HEK293 (cell line): ENCODE results near the gene KDM4C.

Experiments
- BCL11B ChIP-seq: fragments of 450-650 bp; formaldehyde crosslinking; IDR thresholded peaks from 2 replicates; pipeline ENCODE4 v1.5.1; 2016; ENCODE audit warnings: low read depth, missing biosample characterization, missing genetic modification characterization
- FEZF1 ChIP-seq: fragments of 450-650 bp; formaldehyde crosslinking; IDR thresholded peaks from 2 replicates; pipeline ENCODE4 v1.5.1; 2016; ENCODE audit warnings: missing biosample characterization, missing genetic modification characterization
- GLI2 ChIP-seq: fragments of 450-650 bp; formaldehyde crosslinking; IDR thresholded peaks from 2 replicates; pipeline ENCODE4; 2017; ENCODE audit warnings: missing biosample characterization, missing genetic modification characterization, low read depth, borderline replicate concordance
- REPIN1 ChIP-seq: fragments of 450-650 bp; formaldehyde crosslinking; IDR thresholded peaks from 2 replicates; pipeline ENCODE4 v1.5.1; 2017; ENCODE audit warnings: missing biosample characterization, missing genetic modification characterization, low read depth
- SCRT1 ChIP-seq: fragments of 450-650 bp; formaldehyde crosslinking; IDR thresholded peaks from 2 replicates; pipeline ENCODE4 v1.5.1; 2016; ENCODE audit warnings: missing biosample characterization, missing genetic modification characterization, borderline replicate concordance
- ZBTB1 ChIP-seq: fragments of 450-650 bp; formaldehyde crosslinking; IDR thresholded peaks from 2 replicates; pipeline ENCODE4 v1.5.1; 2016; ENCODE audit warnings: missing biosample characterization, missing genetic modification characterization
- ZFHX2 ChIP-seq: fragments of 450-650 bp; formaldehyde crosslinking; conservative IDR thresholded peaks from 2 replicates; pipeline ENCODE4 v1.5.1; 2016; ENCODE audit warnings: missing biosample characterization, missing genetic modification characterization
- ZFP3 ChIP-seq: fragments of 450-650 bp; formaldehyde crosslinking; IDR thresholded peaks from 2 replicates; pipeline ENCODE4 v1.5.1; 2016; ENCODE audit warnings: low read depth, missing biosample characterization, missing genetic modification characterization
- ZNF10 ChIP-seq: fragments of 450-650 bp; formaldehyde crosslinking; IDR thresholded peaks from 2 replicates; pipeline ENCODE4 v1.5.1; 2017; ENCODE audit warnings: missing biosample characterization, missing genetic modification characterization
- ZNF157 ChIP-seq: fragments of 450-650 bp; formaldehyde crosslinking; IDR thresholded peaks from 2 replicates; pipeline ENCODE4 v1.5.1; 2016; ENCODE audit warnings: missing biosample characterization, missing genetic modification characterization
- ZNF169 ChIP-seq: fragments of 450-650 bp; formaldehyde crosslinking; IDR thresholded peaks from 2 replicates; pipeline ENCODE4 v1.5.1; 2016; ENCODE audit warnings: missing biosample characterization, missing genetic modification characterization
- ZNF19 ChIP-seq: fragments of 450-650 bp; formaldehyde crosslinking; IDR thresholded peaks from 2 replicates; pipeline ENCODE4; 2016; ENCODE audit warnings: missing biosample characterization, missing genetic modification characterization, low read depth
- ZNF223 ChIP-seq: fragments of 450-650 bp; formaldehyde crosslinking; IDR thresholded peaks from 2 replicates; pipeline ENCODE4 v1.5.1; 2016; ENCODE audit warnings: missing biosample characterization, missing genetic modification characterization
- ZNF266 ChIP-seq: fragments of 450-650 bp; formaldehyde crosslinking; IDR thresholded peaks from 2 replicates; pipeline ENCODE4 v1.5.1; 2016; ENCODE audit warnings: missing biosample characterization, missing genetic modification characterization, low read depth
- ZNF311 ChIP-seq: fragments of 450-650 bp; formaldehyde crosslinking; IDR thresholded peaks from 2 replicates; pipeline ENCODE4 v1.5.1; 2017; ENCODE audit warnings: missing biosample characterization, missing genetic modification characterization, borderline replicate concordance
- ZNF341 ChIP-seq: fragments of 450-650 bp; formaldehyde crosslinking; IDR thresholded peaks from 2 replicates; pipeline ENCODE4; 2016; ENCODE audit warnings: low read depth, missing biosample characterization, missing genetic modification characterization
- ZNF473 ChIP-seq: fragments of 450-650 bp; formaldehyde crosslinking; IDR thresholded peaks from 2 replicates; pipeline ENCODE4 v1.5.1; 2017; ENCODE audit warnings: missing biosample characterization, missing genetic modification characterization
- ZNF530 ChIP-seq: fragments of 450-650 bp; formaldehyde crosslinking; IDR thresholded peaks from 2 replicates; pipeline ENCODE4 v1.5.1; 2016; ENCODE audit warnings: low read depth, missing biosample characterization, missing genetic modification characterization
- ZNF549 ChIP-seq: fragments of 450-650 bp; IDR thresholded peaks from 2 replicates; pipeline ENCODE4 v1.5.1; 2018; ENCODE audit warnings: missing biosample characterization, missing genetic modification characterization, mild to moderate bottlenecking, inconsistent platforms, moderate library complexity
- ZNF555 ChIP-seq: fragments of 450-650 bp; formaldehyde crosslinking; conservative IDR thresholded peaks from 2 replicates; pipeline ENCODE4 v1.5.1; 2017; ENCODE audit warnings: missing biosample characterization, mild to moderate bottlenecking, missing genetic modification characterization, inconsistent platforms
- ZNF560 ChIP-seq: fragments of 450-650 bp; formaldehyde crosslinking; IDR thresholded peaks from 2 replicates; pipeline ENCODE4 v1.5.1; 2017; ENCODE audit warnings: missing biosample characterization, missing genetic modification characterization, borderline replicate concordance
- ZNF610 ChIP-seq: fragments of 450-650 bp; formaldehyde crosslinking; IDR thresholded peaks from 2 replicates; pipeline ENCODE4 v1.5.1; 2016; ENCODE audit warnings: missing biosample characterization, missing genetic modification characterization, borderline replicate concordance
- ZNF629 ChIP-seq: fragments of 450-650 bp; formaldehyde crosslinking; IDR thresholded peaks from 2 replicates; pipeline ENCODE4 v1.5.1; 2017; ENCODE audit warnings: missing biosample characterization, missing genetic modification characterization
- ZNF660 ChIP-seq: fragments of 450-650 bp; IDR thresholded peaks from 2 replicates; pipeline ENCODE4 v1.5.1; 2018; ENCODE audit warnings: missing biosample characterization, mild to moderate bottlenecking, missing genetic modification characterization
- ZNF792 ChIP-seq: fragments of 450-650 bp; formaldehyde crosslinking; IDR thresholded peaks from 2 replicates; pipeline ENCODE4 v1.5.1; 2016; ENCODE audit warnings: missing biosample characterization, missing genetic modification characterization
- ZNF830 ChIP-seq: fragments of 450-650 bp; IDR thresholded peaks from 2 replicates; pipeline ENCODE4 v1.5.0; 2018; ENCODE audit warnings: missing biosample characterization, missing genetic modification characterization, low read depth, mild to moderate bottlenecking, moderate library complexity
- TF ChIP-seq, protein P1 (sequence below): fragments of 450-650 bp; formaldehyde crosslinking; IDR thresholded peaks from 2 replicates; pipeline ENCODE4 v1.5.1; 2016; ENCODE audit warnings: missing biosample characterization, missing genetic modification characterization
- TF ChIP-seq, protein P2 (sequence below): fragments of 450-650 bp; formaldehyde crosslinking; optimal IDR thresholded peaks from 2 replicates; pipeline ENCODE3; 2016; ENCODE audit warnings: missing biosample characterization, mild to moderate bottlenecking, missing genetic modification characterization
- TF ChIP-seq, protein P3 (sequence below): fragments of 450-650 bp; formaldehyde crosslinking; IDR thresholded peaks from 2 replicates; pipeline ENCODE4 v1.5.1; 2016; ENCODE audit warnings: missing biosample characterization, missing genetic modification characterization
- TF ChIP-seq, protein P4 (sequence below): fragments of 450-650 bp; formaldehyde crosslinking; IDR thresholded peaks from 2 replicates; pipeline ENCODE4 v1.5.1; 2017; ENCODE audit warnings: missing biosample characterization, missing genetic modification characterization
- TF ChIP-seq, protein P5 (sequence below): fragments of 450-650 bp; IDR thresholded peaks from 2 replicates; pipeline ENCODE4 v1.5.1; 2018; ENCODE audit warnings: missing biosample characterization, missing genetic modification characterization
- TF ChIP-seq, protein P6 (sequence below): fragments of 450-650 bp; formaldehyde crosslinking; IDR thresholded peaks from 2 replicates; pipeline ENCODE4 v1.5.1; 2016; ENCODE audit warnings: missing biosample characterization, missing genetic modification characterization

Gene KDM4C

DNA sequence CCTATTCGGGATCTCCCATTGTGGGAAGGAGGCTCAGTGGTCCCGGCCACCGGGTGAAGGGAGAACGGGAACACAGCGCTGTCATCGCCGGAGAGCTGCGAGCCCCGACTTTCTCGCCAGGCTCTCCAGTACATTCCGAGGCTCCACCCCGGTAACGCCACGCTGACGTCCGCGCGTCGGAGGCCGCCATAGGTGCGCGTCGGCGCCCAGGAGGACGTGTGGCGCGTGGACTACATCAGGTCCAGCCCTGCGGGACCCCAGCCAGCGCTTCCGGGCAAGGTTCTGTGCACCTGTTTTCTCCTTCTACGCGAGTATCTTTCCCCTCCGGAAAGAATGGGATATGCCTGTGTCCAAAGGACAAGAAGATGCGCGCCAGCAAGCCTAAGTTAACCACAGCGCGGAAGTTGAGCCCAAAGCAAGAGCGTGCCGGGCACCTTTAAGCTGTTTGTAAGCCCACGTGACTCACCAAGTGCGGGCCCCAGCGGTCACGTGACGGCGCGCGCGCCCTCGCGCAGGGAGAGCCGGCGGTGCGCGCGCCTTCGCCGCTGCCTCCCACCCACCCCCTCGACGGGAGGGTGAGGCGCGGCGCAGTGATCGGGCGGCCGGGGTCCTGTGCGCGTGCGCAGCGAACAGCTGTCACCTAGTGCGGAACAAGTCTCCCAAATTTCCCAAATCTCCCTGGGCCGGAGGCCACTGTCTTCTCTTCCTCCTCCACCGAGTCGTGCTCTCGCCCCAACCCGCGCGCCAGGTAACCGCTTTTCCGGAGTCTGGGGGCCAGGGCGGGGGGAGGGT, at the start of gene KDM4C (continued):
- TF ChIP-seq, protein P1, sequence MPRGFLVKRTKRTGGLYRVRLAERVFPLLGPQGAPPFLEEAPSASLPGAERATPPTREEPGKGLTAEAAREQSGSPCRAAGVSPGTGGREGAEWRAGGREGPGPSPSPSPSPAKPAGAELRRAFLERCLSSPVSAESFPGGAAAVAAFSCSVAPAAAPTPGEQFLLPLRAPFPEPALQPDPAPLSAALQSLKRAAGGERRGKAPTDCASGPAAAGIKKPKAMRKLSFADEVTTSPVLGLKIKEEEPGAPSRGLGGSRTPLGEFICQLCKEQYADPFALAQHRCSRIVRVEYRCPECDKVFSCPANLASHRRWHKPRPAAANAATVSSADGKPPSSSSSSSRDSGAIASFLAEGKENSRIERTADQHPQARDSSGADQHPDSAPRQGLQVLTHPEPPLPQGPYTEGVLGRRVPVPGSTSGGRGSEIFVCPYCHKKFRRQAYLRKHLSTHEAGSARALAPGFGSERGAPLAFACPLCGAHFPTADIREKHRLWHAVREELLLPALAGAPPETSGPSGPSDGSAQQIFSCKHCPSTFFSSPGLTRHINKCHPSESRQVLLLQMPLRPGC (tag by site-specific recombination) = peak; percentile 54; the same call in 1 of the 2 replicates
- TF ChIP-seq ZNF629 (tag by site-specific recombination) (peak; percentile 73), ZNF341 (tag by site-specific recombination) (no peak), ZNF660 (tag by site-specific recombination) (0 out of 2 replicates have a peak, but pooled peaks have one; percentile 15), ZNF530 (tag by site-specific recombination) (no peak), ZNF311 (tag by site-specific recombination) (no peak), ZNF157 (tag by site-specific recombination) (no peak), ZNF473 (no peak), ZBTB1 (tag by site-specific recombination) (no peak), ZNF610 (tag by site-specific recombination) (no peak), GLI2 (tag by site-specific recombination) (no peak), SCRT1 (tag by site-specific recombination) (no peak), ZFHX2 (tag by site-specific recombination) (0 out of 2 replicates have a peak, but pooled peaks have one; percentile 21), ZNF10 (tag by site-specific recombination) (no peak), ZNF549 (tag by site-specific recombination) (no peak), ZNF266 (tag by site-specific recombination) (no peak), FEZF1 (tag by site-specific recombination) (no peak), ZNF19 (tag by site-specific recombination) (no peak), BCL11B (tag by site-specific recombination) (no peak), ZNF223 (no peak), ZFP3 (tag by site-specific recombination) (no peak), ZNF560 (tag by site-specific recombination) (no peak), ZNF830 (tag by site-specific recombination) (no peak), ZNF169 (no peak), ZNF792 (no peak), ZNF555 (tag by site-specific recombination) (no peak), REPIN1 (0 out of 2 replicates have a peak, but pooled peaks have one; percentile 34)
- TF ChIP-seq, protein P2, sequence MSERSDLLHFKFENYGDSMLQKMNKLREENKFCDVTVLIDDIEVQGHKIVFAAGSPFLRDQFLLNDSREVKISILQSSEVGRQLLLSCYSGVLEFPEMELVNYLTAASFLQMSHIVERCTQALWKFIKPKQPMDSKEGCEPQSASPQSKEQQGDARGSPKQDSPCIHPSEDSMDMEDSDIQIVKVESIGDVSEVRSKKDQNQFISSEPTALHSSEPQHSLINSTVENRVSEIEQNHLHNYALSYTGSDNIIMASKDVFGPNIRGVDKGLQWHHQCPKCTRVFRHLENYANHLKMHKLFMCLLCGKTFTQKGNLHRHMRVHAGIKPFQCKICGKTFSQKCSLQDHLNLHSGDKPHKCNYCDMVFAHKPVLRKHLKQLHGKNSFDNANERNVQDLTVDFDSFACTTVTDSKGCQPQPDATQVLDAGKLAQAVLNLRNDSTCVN (tag by site-specific recombination) = peak; percentile 91
- TF ChIP-seq, protein P3, sequence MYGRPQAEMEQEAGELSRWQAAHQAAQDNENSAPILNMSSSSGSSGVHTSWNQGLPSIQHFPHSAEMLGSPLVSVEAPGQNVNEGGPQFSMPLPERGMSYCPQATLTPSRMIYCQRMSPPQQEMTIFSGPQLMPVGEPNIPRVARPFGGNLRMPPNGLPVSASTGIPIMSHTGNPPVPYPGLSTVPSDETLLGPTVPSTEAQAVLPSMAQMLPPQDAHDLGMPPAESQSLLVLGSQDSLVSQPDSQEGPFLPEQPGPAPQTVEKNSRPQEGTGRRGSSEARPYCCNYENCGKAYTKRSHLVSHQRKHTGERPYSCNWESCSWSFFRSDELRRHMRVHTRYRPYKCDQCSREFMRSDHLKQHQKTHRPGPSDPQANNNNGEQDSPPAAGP (tag by site-specific recombination) = peak; percentile 24; the same call in 1 of the 2 replicates
- TF ChIP-seq, protein P4, sequence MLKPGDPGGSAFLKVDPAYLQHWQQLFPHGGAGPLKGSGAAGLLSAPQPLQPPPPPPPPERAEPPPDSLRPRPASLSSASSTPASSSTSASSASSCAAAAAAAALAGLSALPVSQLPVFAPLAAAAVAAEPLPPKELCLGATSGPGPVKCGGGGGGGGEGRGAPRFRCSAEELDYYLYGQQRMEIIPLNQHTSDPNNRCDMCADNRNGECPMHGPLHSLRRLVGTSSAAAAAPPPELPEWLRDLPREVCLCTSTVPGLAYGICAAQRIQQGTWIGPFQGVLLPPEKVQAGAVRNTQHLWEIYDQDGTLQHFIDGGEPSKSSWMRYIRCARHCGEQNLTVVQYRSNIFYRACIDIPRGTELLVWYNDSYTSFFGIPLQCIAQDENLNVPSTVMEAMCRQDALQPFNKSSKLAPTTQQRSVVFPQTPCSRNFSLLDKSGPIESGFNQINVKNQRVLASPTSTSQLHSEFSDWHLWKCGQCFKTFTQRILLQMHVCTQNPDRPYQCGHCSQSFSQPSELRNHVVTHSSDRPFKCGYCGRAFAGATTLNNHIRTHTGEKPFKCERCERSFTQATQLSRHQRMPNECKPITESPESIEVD (tag by site-specific recombination) = no peak
- TF ChIP-seq, protein P5, sequence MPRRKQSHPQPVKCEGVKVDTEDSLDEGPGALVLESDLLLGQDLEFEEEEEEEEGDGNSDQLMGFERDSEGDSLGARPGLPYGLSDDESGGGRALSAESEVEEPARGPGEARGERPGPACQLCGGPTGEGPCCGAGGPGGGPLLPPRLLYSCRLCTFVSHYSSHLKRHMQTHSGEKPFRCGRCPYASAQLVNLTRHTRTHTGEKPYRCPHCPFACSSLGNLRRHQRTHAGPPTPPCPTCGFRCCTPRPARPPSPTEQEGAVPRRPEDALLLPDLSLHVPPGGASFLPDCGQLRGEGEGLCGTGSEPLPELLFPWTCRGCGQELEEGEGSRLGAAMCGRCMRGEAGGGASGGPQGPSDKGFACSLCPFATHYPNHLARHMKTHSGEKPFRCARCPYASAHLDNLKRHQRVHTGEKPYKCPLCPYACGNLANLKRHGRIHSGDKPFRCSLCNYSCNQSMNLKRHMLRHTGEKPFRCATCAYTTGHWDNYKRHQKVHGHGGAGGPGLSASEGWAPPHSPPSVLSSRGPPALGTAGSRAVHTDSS (tag by site-specific recombination) = no peak
- TF ChIP-seq, protein P6, sequence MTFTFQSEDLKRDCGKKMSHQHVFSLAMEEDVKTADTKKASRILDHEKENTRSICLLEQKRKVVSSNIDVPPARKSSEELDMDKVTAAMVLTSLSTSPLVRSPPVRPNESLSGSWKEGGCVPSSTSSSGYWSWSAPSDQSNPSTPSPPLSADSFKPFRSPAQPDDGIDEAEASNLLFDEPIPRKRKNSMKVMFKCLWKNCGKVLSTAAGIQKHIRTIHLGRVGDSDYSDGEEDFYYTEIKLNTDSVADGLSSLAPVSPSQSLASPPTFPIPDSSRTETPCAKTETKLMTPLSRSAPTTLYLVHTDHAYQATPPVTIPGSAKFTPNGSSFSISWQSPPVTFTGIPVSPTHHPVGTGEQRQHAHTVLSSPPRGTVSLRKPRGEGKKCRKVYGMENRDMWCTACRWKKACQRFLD = no peak
